Hippocampal formation (tissue), 2 donors: ENCODE measurements around the gene PRPF6.

Experiments used
- DNase-seq, 2 donors: peaks; one replicate each; lab custom pipeline; 2025; lab: John Stamatoyannopoulos, UW

The PRPF6 gene

DNA sequence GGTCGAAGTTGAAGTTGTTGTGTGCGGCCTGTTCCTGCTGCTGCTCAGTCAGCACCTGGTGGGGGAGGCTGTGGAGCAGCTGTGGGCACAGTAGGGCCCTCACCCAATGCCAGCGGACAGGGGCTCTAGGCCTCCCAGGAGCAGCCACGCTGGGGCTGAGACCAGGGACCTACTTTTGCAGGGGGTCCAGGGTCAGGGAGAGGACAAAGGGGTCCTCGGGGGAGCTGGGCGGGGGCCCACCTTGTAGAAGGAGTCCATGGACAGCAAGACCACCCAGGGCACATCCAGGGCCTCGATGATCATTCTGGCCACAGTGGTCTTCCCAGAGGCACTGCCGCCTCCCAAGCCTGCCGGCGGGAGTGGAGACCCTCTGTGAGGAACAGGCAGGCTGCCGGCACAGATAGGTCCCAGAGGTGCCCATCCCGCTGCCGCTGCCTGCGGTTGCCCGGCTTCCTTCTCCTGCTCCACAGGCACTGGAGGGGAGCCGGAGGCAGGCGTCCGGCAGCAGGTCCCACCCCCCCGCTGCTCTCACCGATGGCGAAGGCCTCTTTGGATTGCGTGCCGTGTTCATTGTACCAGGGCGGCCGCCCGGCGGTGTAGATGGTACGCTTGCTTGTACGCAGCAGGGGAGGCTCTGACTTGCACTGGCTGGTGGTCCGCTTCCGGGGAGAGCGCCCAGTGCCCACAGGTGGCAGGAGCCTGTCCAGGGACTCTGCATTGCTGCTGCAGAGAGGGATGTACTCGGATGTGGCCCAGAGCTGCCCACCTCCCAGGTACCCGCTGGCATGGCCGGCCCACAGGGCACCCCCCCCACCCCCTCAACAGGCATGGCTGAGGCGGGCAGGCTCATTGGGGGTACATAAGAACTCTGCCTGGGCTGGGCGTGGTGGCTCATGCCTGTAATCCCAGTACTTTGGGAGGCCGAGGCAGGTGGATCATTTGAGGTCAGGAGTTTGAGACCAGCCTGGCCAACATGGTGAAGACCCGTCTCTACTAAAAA is 34.7 kb upstream of the PRPF6 start:
- DNase-seq = no peak

DNA sequence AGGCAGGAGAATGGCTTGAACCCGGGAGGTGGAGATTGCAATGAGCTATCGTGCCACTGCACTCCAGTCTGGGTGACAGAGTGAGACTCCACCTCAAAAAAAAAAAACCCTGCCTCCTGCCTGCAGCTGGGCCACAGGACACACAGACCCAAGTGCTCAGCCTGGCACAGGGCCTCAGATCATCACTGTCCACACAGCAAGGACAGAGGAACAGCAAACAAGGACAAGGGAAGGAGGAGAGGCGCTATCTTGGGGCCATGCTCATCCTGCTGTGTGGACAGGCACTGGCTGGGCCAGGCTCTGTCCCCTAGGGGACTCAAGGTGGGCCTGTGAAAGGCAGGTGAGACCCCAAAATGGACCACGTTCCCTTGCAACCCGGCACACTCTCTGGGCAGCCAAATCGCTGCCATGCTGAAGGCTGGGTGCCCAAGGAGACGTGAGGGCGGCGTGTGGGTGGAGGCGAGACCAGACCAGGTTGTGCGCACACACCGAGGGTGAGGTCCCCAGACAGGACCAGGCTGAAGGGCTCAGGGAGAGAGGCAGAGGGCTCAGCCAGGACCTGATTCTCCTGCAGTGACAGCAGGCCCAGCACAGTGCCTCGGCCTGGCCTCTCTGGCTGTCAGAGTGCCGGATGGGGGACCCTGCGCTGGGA is 33.8 kb upstream of the PRPF6 start:
- DNase-seq = no peak

DNA sequence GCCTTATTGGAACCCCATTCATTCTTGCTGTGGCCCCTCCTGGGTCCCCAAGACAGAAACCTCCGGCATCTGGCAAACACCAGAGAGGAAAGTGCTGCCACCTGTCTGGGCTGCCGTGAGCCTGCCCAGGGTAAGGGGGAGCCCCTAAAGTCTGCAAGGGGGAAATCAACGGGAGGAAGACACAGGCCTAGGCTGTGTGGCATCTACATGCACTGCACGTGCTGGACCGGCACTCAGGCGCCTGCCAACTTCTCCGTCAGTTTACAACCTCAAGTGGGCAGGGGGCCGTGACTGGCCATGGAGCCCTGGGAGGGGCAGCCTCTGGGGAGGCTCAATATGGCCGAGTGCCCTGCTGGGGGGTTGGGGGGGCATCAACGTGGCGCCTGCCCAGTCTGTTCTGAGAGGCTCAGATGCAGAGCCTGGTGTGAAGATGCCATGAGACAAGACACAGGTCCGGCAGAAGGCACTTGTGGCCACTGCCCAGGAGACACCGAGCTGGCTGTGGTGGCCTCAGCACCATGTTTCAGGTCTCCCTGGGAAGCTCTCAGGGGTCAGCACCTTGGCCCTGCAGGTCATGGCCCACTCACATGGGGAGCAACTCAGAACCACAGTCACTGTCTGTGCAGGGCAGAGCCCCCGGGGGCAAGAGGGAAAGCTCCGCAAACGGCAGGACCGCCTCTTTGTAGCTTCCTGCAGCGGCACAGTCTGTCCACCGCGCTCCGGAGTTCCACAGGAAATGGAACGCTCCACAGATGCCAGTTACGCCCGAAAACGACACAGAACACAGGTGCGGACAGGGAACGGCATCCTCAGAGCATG is 33.1 kb upstream of the PRPF6 start:
- DNase-seq = peak in 1 of 2 donors; percentile 42

DNA sequence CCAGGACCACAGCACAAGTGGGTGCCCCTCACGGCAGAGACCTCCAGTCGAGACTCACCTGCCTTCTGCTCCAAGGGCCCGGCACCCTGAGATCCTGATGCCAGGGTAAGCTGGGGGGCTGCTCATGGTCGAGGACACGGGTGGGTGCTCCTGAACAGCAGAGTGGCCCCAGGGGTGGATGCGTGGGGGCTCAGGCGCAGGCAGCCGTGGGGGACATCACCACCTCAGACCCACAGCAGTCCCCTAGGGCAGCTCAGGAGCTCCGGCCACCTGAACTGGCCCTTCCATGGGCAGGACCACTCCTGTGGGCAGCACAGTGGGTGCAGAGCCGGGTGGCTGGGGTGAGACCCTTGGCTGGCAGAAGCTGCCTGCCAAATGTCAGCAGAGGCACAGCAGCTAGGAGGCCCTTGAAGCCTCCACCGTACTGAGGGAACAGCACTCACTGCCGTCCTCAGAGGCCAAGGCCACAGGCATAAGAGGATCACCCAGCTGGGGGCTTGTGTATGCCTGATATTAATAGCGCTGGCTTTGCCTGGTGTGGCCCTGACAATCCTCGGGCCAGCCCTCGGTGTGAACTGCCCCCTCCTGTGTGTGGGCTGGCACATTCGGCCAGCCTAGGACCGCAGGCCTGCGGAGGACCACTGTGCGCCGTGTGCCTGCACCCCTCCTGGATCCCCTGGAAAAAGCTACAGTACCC is 30.1 kb upstream of the PRPF6 start:
- no peak for DNase-seq

DNA sequence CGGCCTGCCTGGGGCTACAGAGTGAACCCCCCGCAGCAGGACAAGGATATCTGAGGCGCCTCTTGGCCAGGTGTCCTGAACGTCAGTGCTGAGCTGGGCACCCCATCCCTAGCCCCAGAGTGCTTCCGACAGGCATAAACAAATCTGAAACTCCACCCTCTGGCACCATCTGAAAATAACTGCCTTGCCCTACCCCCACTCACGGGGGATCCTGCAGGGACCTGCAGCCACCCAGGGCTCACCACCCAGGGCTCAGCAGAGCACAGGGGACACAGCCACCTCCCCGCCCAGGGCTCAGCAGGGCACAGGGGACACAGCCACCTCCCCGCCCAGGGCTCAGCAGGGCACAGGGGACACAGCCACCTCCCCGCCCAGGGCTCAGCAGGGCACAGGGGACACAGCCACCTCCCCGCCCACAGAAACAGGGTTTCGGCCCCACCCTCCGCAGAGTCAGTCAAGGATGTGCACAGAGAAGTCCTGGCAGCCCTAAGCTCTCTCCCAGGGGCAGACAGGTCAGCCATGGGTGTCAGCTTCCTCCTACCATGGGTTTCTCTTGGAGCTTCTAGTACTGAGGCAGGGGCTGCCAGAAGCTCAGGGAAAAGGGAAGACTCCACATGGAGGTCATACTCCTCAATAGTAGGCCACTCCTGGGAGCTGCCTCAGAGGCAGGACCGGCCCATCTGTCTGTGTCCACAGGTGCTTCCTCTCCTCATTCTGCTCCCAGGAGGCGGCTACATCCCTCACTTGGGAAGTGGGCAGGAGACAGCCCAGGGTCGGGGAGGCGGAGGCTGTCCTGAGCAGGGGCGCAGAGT is 29.3 kb upstream of the PRPF6 start:
- no peak for DNase-seq

DNA sequence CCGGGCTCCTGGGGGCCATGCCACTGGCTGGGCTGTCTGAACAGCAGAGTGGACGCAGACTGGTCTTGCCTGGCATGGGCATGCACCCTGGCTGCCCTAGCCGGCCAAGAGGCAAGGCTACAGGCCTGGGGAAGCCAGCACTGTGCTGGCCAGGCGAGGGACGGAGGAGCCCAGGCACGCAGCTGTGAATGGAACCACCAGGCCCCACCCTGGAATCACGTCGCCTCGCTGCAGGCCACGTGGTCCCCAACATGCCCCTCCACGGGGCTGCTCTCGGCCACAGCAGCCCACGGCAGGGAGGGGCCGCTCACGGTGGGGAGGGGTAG is 28.8 kb upstream of the PRPF6 start:
- DNase-seq = no peak

DNA sequence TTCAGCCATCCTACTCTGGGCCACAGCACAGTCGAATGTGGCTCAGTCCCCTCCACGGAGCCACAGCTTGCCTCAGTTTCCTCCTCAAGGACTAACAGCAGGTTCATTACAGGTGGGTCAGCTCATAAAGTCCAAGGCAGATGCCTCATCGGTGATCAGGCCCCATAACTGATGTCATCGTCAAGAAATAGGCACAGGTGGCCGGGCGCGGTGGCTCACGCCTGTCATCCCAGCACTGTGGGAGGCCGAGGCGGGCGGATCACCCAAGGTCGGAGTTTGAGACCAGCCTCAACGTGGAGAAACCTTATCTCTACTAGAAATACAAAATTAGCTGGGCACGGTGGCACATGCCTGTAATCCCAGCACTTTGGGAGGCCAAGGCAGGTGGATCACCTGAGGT is 28.2 kb upstream of the PRPF6 start:
- no peak for DNase-seq

DNA sequence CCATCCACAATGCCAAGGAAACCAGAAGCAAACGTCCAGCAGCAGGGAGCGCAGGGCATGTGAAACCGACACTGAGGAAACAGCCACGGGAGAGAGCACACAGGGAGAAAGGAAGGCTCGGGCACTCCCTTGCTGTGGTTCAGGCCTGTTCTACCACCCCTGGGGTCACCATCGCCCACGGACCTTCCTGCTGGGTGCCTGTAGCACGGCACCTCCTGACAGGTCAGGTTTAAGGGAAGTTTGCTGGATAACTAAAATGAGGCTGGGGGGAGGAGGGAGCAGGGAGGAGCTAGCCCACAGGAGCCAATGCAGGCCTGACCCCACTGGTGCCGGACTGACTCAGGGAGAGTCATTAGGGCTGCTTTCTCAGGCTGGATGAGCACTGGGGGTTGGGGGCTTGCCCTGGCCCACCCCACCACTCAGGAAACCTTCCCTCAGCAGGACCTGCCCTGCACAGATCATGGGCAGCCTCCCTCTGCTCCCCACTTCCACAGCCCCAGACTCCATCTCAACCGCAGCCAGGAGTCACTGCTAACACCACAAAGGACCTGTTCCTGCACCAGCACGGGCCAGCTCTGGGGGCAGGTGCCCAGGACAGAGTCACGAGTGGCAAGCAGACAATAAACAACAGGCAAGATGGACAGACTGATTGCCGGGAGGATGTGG is 27.0 kb upstream of the PRPF6 start:
- DNase-seq = no peak

DNA sequence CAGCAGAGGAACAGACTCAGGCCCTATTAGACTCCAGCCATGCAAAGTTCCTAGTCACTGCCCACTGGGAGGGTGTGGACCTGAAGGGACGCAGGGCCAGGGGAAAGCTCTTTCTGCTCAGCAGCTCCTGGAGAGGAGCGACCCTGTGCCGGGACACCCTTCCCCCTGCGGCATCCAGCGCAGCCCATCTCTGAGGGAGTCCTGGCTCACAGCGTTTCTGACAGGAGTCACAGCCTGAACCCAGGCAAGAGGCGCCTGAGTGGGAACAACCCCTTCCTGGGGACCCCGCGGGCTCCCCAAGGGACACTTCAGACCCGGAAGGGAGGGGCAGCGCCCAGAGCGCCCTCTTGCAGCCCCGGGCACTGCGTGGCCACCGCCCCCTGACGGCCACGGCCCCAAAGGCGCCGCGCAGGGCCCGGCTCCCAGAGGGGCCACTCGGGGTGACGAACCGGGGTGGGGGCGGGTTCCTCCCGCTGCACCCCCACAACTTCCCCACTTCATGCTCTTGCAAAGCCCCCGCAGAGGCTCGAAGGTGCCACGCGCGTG is 25.6 kb upstream of the PRPF6 start:
- DNase-seq = peak; percentile 32 to 52

DNA sequence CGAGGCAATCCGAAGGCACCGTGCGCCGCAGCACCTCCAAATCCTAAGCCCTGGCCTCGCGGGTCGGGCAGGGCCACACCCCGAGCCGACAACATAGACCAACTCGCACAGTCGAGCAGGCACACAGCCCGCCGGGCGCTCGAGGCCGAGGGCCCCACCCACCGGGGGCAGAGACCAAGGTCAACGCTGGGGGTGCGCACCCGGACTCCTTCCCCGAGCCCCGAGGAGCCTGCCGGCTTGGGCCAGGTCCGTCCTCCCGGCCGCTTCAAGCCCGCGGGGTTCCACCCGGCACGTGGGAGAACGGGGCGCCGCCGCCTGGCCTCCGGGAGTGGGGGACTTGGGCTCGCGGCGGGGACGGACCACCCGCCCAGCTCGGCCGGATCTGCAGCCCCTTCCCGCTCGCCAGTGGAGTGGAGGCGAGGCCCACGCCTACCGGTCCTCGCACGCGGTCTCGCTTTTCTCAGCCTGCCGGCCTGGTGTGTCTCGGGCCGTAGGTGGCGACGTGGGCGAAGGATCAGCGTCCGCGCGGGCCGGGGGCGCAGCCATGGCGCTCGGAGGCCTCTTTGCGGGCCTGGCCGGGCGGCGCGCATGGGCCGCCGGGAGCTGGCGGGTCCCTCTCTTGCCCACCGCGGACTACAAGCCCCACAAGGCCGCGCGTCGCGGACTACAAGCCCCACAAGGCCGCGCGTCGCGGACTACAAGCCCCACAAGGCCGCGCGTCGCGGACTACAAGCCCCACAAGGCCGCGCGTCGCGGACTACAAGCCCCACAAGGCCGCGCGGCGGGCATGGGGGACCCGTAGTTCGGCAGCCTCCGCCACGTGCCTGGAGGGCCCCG is 24.9 kb upstream of the PRPF6 start, which contains the start of gene UCKL1:
TSS of gene UCKL1 (minus strand) at position 590 of the 837 bp plus-strand sequence. CDS start at position 546, 44 bp downstream.
- DNase-seq = peak; percentile 82 to 85

DNA sequence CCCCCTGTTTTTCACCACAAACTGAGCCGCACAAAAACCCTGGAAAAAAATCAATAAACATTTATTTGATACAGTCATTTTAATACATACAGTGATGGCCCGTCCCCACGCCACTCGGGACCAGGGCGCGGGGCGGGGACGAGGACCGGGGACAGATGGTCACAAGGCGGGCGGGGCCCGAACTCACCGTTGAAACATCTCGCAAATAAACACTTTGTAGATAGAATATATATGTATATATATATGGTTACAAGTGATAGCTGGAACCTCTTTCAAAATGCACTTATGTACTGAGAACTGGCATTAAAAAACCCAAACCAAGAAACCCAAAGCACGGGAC is 24.3 kb upstream of the PRPF6 start:
- DNase-seq = no peak

DNA sequence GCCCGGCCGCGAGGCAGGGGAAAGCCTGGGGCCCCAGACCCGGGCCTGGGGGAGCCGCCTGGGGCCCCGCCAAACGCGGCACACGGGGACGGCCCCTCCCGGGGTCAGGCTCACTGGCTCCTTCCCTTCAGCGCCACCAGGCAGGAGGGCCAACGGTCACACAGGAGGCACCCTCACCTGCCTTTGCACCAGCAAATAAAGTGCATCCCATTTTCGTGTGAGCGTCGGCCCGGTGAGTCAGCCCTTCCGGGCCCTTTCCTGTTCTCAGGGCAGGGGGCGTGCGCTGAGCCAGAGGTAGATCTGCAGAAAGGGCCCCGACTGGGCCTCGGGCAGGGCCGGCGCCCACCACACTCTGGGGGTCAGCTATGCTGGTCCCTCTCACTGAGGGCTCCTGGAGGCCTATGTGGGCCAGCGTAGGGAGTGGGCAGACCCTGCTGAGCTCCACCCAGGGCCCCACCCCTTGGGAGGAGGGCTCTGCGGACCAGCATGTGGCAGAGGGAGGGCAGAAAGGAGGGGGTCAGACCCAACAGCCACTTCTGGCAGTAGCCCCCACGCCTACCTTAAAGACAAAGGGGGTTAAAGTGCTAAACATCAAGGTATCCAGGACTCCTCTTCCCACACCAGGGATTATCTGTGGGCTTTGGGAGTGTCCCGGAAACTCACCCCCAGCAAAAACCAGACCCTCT is 23.8 kb upstream of the PRPF6 start:
- peak; percentile 21 to 29 for DNase-seq

DNA sequence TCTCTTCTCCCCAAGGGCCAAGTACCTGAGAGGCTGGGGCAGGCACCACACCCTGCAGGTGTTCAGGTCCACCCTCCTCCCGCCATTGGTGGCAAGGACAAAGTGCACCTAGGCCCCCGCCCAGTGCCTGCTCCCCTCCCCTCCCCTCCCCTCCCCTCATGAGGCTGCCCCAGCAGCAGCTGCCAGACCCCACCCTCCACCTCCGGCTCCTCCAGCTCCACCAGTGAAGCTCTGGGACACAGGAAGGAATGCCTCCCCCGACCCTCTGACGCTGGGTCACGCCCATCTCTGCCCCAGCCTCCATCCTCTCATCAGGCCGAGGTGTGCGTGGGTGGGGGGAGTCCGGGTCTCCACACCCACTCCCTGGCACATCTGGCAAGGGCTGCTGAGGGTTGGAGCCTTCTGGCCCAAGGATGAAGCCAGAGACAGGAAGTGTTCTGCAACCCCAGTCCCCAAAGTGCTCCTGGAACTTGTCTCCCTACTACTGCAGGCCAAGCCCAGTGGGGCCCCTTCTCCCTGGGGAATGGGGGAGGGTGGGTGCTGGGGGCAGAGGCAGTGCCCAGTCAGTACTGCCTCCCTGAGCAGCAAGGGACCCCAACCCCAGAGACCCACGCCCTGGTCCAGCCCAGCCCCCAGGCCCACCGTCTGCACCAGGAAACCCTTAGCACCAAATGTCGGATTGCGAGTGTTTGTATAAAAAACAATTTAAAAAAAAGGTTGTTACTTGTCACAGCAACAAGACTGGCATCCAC is 23.1 kb upstream of the PRPF6 start:
- no peak for DNase-seq

DNA sequence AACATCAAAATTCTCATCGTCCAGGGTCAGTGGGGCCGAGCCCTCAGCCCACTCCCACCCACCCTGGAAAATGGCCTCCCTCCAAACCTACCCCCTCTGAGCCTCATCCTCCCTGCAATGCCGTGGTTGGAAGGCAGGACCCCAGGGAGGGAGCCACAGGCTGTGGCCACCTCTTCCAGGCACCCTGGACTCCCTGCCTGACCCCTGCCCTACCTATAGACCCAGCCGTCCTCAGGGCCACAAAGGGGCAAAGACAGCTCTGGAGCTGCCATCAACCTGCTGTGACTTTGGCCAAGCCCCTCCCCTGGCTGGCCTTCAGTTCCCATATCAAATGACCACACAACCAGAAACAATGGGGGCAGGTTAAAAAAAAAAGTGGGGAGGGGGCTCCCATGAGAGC is 22.5 kb upstream of the PRPF6 start:
- no peak for DNase-seq

DNA sequence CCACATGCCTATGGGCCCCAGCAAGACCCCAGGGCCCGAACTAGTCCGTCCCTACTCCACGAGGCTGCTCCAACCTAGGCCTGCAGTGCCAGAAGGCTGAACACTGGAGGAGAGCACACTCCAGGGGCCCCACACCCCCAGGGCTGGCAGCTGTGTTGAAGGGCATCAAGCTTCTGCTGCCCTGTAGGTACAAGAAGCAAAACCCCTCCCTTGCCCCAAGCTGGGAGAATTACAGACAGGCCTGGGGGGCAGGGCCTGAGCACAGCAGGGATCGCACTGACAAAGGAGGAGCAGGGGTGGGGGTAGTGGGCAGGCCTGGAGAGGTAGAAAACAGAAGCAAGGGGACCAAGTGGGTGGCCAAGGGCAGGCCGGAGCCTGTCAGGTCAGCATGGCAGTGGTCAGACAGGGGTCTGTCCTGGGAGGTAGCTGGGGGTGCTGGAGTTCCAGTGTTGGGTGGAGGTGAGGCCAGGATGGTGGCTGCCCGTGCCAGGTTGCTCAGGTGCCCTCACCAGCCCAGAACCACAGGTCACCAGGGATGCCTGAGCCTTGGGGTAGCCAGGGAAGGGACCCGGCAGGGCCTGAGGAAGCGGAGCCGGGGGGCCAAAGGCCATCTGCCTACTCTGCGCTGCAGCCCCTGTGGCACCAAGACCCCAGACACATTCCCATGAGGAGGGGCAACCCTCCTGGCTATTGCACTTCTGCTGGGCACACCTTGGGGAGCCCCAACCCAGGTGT is 21.8 kb upstream of the PRPF6 start:
- no peak for DNase-seq

DNA sequence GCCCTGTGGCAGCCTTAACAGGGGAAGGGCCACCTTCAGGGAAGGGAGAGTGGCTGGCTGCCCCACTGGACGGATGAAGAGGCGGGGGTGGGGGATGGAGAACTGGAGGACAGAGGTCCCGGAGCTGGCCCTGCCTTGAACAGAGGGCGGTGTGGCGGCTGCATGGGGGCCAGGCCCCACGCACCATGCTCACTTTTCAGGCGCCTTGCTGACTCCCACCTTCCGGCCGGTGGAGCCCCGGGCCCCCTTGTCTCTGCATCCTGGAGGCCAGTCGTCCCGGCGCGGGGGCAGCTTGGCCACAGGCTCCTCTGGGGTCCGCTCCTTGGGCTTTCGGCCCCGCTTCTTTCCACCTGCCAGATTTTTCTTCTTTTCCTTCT is 21.2 kb upstream of the PRPF6 start:
- no peak for DNase-seq
